Limb (tissue), 2 donors: Measurements from ENCODE around the gene KCNA4.
"Not testable (repeated sequence)": the region's sequence is repeated elsewhere in the genome, so short reads cannot be mapped to it uniquely, and the experiment has no call there.

ENCODE experiments used
- DNase-seq, 2 donors: peaks; one replicate each; pipeline ENCODE4 v3.0.0-alpha.2; 2016; ENCODE audit errors: extremely low spot score in 2 of 2

KCNA4 gene

DNA sequence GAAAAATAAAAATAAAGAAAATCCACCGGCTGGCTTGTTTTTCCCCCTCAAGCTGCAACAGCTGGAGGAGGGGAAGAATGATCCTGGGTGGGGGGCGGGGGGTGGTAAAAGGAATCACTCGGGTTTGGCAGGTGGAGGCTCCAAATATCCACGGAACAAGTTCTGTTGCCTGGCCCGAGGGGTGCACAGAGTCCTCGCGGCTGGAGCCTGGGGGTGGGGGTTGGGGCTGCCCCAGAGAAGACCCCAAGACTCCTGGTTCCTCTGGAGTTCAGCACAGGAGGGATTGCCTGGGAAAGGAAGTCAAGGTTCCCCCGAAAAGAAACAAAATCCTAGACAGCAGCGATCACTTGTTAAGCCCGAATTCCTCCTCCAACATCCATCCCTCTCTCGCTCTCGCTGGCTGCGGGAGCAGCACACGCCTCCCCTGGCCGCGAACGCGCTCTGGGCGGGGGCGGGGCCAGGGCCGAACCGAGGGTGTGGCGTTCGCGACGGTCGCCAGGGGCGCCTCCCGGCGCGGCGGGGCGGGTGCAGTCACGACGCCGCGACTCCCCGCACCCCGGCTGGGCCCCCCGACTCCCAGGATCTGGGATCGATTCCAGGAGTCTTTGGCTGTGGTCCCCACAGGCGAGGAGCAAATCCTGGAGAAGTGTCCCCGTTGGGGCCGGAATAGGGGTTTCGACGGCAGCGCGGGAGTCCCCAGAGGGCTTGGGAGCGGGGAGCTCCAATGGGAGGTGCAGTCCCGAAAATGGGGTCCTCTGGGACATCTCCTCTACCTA lies at the start of gene KCNA4:
Gene KCNA4, minus strand, starts transcription at position 443 of the 776 bp plus-strand sequence. CDS start 4,352 bp downstream, outside the sequence.
- DNase-seq = peak; percentile 47 to 80

DNA sequence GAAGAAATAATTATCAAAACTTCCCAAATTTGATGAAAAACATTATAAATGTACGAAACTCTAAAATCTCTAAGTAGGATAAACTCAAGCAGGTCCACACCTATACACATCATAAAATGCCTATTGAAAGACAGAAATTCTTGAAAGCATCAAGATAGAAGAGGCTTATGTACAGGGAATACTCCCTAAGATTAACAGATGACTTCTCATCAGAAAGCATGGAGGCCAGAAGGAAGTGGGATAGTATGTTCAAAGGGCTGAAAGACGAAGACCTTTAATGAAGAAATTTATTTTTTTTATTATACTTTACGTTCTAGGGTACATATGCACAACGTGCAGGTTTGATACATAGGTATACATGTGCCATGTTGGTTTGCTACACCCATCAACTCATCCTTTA lies 45.3 kb upstream of the KCNA4 start:
- no peak for DNase-seq

DNA sequence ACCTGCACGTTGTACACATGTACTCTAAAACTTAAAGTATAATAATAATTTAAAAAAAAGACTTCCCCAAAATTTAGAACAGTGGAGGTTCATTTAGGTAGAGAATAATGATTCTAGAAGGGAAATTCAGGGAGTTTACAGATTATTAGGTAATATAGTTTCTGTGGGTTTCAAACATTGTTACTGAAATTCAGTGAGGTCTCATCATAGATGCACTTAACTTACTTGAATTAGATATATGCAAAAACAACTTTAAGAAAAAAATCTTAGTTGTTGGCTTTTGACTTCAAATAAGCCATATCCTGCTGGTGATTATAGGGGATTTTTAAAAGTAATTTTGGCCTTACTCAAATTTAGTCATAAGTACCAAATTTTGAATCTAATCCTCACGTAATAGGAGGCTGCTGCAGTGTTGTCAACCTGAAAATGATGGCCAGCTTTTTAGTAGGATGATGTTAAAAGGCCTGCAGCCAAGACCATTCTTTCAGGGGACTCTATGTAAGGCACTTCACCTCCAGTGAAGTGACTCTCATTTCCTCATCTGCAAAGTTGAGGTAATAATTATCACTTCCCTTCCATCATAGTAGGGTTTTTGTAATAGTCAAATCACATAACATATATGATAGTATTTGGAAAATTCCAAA lies 42.5 kb upstream of the KCNA4 start:
- DNase-seq = no peak

DNA sequence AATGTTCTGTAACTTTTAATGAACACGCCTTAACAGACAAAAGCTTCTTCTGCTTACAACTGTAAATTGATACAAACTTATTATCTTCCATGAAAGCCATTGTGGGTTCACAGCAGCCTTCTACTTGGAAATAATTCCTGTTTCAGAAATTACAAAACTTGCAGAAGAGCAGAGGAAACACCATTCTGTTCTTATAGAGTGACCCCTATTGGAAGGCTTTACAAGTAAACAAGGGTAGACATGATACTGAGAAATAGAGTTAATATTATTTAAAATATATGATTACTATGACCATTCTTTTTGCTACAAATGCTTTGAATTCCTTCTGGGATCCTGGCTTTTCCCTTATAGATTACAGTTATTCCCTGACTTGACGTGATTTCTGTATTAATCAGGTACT lies 32.4 kb upstream of the KCNA4 start:
- DNase-seq = peak in 1 of 2 donors; percentile 10

DNA sequence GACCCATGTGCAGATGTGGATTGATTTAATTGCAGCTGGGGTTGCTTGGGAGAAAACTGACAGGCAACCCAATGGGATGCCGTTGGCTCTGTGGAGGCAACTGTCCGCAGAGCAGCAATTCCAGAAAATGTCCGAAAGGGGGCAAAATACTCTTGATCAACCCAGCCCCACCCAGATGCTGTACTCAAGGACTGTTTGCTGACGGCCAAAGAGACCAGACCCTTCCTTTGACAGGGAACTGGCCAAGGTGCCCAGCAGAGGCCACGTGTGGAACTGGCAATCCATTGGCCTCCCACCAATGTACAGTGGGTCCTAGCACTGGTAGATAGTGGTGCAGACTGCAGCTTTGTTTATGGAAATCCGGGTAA lies 29.7 kb upstream of the KCNA4 start:
- no peak for DNase-seq

DNA sequence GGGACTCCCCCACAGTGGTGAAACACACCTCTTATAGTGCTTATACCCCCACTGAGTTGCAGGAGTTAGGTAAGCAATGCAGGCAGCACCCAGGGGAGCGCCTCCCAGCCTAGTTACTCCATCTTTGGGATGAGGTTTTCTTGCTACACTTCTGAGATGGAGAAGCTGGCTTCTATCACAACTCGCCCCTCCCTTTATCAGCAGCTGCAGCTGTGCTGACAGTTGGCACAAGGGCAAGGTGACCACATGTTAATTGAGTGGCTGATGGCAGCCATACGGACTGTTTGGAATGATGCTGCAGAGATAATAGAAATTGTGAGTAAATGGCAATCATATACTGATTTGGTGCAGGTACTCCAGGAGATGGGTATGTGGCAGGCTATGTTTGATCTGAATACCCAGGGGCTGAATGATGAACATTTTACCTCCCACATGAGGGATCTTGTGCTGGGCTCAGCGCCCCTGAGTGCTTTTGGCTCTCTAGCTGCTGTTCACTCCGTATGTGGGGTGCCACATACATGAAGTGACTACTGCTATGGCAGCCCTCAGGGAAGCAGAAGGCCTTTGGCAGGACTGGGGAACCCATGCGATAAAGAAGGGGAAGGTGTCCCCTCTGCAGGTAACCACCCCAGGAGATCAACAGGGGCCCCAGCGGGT lies 29.2 kb upstream of the KCNA4 start:
- DNase-seq = no peak

DNA sequence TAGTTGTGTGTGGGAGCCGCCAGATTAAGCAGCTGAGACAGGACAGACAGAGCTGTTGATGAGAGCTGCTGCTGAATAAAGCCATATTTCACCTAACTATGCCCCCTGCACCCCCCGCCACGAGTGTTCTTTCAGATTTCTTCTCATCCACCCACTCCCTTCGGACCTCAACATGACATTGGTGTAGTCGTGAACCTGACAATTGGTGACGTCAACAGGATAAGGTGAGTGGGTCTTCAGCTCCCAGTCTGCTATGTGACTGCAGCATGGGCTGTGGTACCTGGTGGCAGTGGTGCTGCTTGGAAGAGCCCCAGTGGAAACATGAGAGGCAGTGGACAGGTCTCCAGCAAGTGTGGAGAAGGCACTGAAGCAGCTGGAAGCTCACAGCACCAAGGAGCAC lies 28.3 kb upstream of the KCNA4 start:
- no peak for DNase-seq

DNA sequence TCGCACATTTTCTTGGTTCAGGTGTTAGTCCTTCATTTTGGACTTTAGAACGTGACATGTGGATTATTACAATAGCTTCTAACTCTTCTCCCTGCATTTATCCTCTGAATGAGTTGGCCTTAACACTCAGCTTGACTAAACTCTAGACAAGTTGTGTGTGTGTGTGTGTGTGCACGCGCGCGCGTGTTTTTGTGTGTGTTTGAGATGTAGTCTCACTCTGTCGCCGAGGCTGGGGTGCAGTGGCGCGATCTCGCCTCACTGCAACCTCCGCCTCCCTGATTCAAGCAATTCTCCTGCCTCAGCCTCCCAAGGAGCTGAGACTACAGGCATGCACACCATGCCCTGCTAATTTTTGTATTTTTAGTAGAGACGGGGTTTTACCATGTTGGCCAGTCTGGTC lies 24.3 kb upstream of the KCNA4 start:
- no peak for DNase-seq

DNA sequence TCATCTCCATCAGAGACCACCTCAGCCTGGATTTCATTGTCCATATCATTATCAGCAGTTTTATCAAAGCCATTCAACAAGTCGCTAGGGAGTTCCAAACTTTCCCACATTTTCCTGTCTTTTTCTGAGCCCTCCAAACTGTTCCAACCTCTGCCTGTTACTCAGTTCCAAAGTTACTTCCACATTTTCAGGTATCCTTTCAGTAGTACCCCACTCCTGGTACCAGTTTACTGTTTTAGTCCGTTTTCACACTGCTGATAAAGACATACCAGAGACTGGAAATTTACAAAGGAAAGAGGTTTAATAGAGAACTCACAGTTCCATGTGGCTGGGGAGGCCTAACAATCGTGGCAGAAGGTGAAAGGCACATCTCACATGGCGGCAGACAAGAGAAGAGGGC lies 17.9 kb upstream of the KCNA4 start:
- DNase-seq = not testable (repeated sequence)

DNA sequence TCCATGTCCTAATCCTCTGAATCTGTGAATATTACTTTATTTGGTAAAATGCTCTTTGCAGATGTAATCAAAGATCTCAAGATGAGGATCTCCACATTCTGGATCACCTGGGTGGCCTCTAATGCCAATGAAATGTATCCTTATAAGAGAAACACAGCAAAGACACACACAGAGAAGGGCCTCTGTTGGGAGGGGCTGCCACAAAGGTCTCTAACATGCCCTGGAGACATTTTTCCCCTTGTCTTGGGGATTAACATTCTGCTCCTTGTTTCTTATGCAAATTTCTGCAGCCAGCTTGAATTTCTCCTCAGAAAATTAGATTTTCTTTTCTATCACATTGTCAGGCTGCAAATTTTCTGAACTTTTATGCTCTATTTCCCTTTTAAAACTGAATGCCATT lies 17.3 kb upstream of the KCNA4 start:
- DNase-seq = not testable (repeated sequence)

DNA sequence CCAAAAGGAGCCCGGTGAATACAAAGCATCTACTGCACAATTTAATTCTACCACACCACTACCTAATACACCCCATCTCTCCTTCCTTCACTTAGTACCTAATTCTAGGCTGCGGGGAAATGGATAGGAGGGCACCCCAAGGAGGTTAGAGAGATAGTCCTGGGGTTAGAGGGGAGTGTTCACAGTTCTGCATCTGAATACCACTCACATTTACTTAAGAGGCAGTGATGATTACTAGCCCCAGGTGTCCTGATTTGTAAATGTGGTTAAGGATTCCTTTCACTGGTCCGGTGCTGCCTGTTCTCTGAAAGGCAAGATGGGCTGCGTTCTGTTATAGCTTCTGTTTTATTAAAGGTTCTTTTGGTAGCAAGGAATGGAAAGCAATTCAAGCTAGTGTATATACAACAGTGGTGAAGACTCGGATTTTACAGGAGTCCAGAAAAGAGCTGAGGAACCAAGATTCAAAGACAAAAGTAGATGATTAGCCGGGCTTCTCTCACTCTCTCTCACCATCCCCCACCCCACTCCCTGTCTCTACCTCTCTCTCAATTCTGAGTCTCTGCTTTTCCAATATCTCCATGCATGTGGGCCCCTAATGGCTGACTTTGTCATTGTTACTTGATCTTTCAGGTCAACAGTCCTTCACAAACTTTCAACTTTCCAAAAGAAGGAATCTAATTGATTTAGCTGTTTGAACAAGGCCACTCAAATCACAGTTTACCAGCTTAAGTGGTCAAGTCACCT lies 8.7 kb upstream of the KCNA4 start:
- DNase-seq = no peak

DNA sequence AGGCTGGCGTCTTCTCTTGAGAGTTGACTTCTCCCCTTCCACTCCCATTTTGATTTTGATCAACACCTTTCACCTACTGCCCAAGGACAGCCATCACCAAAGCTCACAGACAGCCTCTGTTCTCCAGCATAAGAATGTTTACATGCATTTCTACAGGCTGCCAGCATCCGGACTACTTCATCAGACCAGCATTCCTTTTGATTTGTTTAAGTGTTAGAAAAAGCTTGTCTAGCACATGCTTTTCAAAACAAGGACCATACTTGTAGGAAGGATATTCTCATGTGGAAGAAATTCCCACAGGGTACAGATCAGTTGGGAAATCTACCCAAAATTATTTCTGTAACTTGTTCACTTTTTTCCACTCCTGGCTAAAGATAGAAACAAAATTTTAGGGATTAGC lies 6.2 kb upstream of the KCNA4 start:
- no peak for DNase-seq

DNA sequence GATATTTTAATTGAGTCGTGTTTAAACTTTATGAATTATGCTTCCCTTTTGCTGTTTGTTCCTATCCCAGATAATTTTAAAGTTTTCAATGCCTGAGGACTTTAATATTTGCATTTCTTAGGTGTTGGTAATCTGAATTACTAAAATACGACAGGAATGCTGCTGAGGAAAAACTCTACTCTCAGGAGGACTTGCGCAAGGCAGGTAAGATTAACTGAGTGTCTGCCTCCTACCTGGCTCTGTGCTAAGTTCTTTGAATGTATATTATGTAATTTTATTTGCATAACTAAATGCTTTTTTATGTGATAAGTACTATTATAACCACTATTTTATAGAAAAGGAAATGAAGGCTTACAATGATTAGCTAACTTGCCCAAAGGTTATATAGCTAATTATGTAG lies 2.7 kb upstream of the KCNA4 start:
- no peak for DNase-seq

DNA sequence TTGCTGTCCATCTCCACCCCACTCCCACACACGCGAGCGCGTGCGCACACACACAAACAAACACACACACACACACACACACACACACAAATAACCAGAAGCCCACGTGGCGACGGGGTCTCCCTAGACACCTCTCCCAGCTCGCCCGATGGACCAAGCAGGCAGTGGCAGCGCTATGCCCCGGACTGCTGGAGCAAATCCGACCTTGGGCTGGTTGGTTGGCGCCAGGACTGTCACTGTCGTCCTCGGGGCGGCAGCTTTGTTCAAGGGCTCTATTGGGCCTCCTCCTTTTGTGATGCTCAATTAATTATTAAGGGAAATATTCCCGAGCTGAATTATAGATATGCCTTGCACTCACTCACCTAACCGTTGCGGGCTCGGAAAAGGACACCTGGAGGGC lies 1.7 kb upstream of the KCNA4 start:
- DNase-seq = peak in 1 of 2 donors; percentile 41

DNA sequence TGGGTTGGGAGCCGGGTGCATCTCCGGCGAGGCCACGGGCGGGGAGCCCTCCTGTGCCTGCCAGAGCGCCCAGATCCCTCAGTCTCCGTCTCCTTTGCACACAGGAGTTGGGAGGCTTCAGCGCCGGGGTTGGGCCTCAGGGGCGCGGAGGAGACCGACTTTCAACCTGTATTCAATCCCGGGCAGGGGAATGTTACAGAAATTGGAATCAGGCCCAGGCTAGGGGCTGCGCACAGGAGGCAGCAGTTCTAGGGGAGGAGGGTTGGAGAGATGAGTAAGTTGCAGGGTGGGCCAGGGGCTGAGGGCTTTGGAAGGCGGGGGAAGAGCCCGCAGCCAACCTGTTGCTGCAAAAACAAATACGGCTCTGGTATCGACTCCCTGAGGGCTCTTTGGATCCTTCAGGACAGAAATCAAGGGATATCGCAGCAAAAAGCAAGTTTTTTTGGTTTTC lies 640 bp upstream of the KCNA4 start:
- peak; percentile 36 to 68 for DNase-seq

DNA sequence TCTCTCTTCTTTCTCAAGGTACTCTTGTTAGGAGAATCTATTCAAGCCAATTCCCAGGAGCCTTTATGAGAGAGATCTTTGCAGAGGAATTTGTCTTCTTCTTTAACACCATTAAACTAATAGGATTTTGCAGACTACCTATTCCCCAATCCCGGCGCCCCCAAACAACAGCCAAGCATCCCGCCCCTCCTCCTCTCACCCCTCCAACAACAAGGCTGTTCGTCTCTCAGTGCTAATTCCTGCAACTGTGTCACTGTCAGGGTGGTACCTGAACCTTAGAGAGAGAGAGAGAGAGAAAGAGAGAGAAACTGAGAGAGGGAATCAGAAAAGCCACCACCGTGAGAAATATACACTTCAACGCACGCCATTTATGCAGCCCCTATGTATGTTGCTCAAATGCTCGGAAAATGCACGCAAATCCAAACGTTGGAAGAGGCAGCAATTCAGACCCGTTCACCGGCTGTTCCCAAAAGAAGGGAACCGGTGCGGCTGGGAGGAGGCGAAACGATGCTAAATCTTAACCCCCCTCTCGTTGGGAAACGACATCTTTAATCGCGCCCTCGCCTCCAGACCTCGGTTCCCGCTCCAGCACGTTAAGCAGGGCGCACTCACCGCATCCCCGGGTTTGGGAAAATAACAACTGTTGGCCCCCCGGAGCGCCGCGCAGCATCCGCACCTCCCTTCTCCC lies 961 bp downstream of the KCNA4 start:
- peak in 1 of 2 donors; percentile 43 for DNase-seq

DNA sequence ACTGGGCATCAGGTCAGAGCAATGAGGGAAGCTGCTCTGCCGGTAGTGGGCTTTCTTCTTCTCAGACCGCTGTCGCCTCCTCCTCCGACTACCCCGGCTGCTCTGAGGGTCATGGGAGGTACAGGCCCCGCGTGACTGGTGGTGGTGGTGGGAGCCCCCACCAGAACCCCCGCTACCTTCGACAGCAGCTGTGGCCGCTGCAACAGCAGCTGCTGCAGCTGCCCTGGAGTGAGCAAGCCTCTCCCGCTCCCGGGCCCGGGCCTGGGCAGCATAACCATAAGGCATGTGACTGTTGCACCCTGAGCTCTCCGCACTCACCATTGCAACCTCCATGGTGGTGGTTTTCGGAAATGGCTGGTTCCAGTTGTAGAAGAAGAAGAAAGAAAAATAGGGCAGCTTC lies 4.5 kb downstream of the KCNA4 start:
- DNase-seq = no peak

DNA sequence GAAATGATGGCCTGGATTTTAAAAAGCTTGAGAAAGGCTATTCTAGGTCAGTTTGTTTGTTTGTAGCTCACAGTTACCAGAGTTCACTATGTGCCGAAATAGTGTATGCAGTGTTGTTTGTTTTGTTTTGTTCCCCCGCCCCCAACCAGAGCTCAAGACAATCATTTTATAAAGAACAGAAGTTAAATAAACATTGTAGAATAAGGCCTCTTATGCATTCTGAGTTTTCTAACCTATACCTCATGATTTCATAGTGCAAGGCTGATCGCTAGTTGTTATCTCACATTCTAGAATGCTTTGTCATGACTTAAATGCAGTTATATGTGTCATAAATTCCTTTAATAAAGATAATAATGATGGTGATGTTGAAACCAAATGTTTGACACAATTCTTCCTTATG lies 7.8 kb downstream of the KCNA4 start:
- DNase-seq = no peak

DNA sequence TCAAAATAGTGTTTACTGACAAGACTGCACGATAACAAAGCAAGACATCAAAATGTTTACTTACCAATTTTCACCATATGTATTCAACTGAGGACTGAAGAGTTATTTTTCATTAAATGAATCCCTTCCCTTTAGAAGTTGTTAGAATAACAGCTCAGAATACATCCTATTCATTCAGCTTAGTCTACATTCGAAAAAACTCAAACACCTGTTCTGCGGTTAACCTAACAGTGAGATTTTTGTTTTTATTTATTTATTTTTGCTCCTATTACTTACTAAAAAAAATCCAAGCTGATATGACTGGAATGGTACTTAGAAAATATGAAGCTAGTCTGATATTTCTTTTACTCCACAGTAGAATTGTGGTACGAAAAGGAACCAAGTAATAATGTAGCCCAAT lies 10.0 kb downstream of the KCNA4 start:
- DNase-seq = no peak

DNA sequence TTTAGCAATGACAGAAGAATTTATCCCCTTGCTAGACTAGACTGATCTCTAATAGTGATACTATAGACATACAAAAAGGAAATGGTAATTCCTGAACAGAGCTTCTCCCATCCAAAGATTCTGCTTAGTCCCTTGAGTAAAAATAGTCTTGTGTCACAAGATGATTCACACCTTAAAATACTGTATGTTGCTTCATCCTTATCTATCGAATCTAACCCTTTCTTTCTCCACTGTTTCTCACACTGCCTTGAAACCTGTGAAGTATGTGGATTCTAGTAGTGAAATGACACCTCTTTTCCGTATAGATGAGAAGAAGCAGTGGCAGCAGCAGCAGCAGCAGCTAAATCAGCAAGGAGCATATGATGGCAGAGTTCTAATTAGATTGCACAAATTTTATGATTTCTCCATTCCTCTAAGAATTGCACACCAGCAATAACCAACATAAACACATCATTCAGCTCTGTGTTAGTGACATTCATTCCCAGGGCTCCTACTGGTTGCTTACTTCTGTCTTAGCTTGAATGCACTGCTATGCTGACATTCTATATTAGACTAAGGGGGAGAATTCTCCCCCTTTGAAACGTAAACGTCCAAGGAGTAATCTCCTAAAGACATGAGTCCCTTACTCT lies 14.6 kb downstream of the KCNA4 start:
- DNase-seq = no peak
